Mucosa of stomach (tissue), 1 donor: ENCODE measurements around the gene S100A11.
"Not testable (repeated sequence)": the region's sequence is repeated elsewhere in the genome, so short reads cannot be mapped to it uniquely, and the experiment has no call there.

Experiments used
- H3K27me3 ChIP-seq: one replicate; pipeline ENCODE4 v1.7.0; 2013; ENCODE audit warnings: mild to moderate bottlenecking, low read length; ENCODE audit not compliant: control insufficient read depth, insufficient read depth
- H3K36me3 ChIP-seq: one replicate; pipeline ENCODE4 v1.7.0; 2013; ENCODE audit warnings: low read length; ENCODE audit not compliant: control insufficient read depth, insufficient read depth
- H3K4me1 ChIP-seq: one replicate; pipeline ENCODE4 v1.7.0; 2013; ENCODE audit warnings: mild to moderate bottlenecking, low read length; ENCODE audit not compliant: control insufficient read depth, insufficient read depth
- H3K4me3 ChIP-seq: one replicate; pipeline ENCODE4 v1.7.0; 2013; ENCODE audit warnings: low read length
- H3K9ac ChIP-seq: one replicate; pipeline ENCODE4 v1.7.0; 2013; ENCODE audit warnings: mild to moderate bottlenecking, low read length, moderate library complexity
- H3K9me3 ChIP-seq: one replicate; pipeline ENCODE4 v1.7.0; 2013; ENCODE audit warnings: mild to moderate bottlenecking, low read length, moderate library complexity; ENCODE audit not compliant: control insufficient read depth
- donor health status: Pancreatic carcinoma.

The S100A11 gene

GRCh38 chr1:152036267-152037216 is at the start of gene S100A11:
Gene S100A11 (minus strand): TSS chr1:152037004. CDS start chr1:152036915, 89 bp downstream.
- peaks cover 48% of the 10 kb centered on the region for H3K4me1 ChIP-seq
- no peaks in the 10 kb centered on the region for H3K27me3 ChIP-seq
- no peaks in the 10 kb centered on the region for H3K9me3 ChIP-seq
- H3K36me3 ChIP-seq: peaks cover 13% of the 10 kb centered on the region
- H3K4me3 ChIP-seq: peak within 1 kb of the TSS; percentile 64
- peak within 1 kb of the TSS; percentile 97 for H3K9ac ChIP-seq

DNA sequence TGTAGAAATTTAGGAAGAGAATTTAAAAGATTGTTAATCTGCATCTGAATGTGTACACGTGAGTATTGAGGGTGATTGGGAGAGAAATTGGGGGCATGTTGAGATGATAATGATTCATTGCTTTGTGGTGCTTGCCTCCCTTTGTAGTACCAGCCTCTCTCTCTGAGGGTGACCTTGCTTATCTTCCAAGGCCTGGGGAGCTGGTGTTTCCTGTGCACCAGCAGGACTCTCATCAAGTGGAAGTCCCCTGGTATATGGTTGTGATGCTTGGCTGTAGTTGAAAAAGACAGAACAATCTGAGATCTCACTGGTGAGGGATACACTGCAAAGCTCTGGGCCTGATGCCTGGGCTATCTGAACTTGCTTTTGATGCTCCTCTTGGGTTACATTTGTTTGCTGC is 48.0 kb upstream of the S100A11 start:
- Histone ChIP-seq H3K36me3 (no peaks in the 10 kb centered on the region), H3K27me3 (peaks cover 7% of the 10 kb centered on the region), H3K4me3 (no peak overlapping the region), H3K9me3 (no peaks in the 10 kb centered on the region), H3K9ac (no peak overlapping the region), H3K4me1 (no peaks in the 10 kb centered on the region)

DNA sequence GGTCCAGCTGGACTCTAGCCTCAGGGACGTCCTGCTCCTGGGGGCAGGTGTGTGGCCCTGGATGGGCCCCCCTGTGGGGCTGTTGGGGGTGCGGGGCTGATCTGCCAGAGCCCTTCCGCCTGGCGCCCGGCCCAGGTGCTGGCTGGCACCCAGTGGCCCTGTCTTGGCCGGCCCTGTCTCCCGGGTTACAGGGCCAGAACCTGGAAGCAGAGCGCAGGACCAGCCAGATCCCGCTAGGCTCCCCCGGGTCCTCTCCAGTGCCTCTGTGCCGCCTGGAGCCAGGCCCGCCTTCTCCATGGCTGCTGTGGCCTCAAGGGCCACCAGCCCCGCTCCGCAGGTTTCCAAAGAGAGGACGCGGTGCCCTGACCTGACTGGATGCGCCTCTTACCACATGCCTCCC is 44.2 kb upstream of the S100A11 start:
- H3K4me1 ChIP-seq, H3K9me3 ChIP-seq, H3K9ac ChIP-seq, H3K27me3 ChIP-seq, H3K36me3 ChIP-seq, H3K4me3 ChIP-seq: not testable (repeated sequence)

DNA sequence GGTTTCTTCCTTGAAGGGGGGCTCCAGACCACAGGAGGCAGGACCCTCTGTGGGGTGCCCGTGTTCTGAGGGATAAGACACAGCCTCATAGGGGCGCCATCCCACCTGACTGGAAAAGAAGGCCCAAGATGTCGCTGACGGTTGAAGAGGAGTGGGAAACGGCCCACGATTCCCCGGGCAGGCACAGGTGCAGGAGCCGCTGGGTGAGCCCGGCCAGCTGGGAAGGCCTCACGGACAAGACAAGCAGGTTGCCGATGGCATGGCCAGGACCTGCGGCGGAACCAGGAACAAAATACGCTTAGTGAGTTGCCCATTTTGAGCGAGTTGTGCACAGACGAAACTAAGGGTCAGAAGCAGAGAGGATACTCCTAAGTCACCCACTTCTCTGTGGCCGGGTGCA is 43.7 kb upstream of the S100A11 start:
- H3K27me3 ChIP-seq, H3K4me3 ChIP-seq, H3K9me3 ChIP-seq, H3K4me1 ChIP-seq, H3K9ac ChIP-seq, H3K36me3 ChIP-seq: not testable (repeated sequence)

DNA sequence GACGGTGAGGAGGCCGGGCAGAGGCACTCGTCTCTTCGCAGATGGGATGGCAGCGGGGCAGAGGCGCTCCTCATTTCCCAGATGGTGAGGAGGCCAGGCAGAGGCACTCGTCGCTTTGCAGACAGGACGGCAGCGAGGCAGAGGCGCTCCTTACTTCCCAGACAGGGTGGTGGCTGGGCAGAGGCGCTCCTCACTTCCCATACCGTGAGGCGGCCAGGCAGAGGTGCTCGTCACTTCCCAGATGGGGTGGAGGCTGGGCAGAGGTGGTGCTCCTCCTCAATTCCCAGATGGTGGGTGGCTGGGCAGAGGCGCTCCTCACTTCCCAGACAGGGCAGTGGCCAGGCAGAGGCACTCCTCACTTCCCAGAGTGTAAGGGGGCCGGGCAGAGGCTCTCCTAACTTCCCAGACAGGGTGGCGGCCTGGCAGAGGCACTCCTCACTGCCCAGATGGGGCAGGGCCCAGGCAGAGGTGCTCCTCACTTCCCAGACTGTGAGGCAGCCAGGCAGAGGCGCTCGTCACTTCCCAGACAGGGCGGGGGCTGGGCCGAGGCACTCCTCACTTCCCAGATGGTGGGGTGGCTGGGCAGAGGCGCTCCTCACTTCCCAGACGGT is 42.1 kb upstream of the S100A11 start:
- Histone ChIP-seq H3K9ac (no peak overlapping the region), H3K9me3 (no peaks in the 10 kb centered on the region), H3K27me3 (no peaks in the 10 kb centered on the region), H3K4me1 (no peaks in the 10 kb centered on the region), H3K36me3 (no peaks in the 10 kb centered on the region), H3K4me3 (no peak overlapping the region)

- Histone ChIP-seq H3K27me3 (peaks cover 4% of the 10 kb centered on the region), H3K4me1 (peaks cover 5% of the 10 kb centered on the region), H3K9ac (no peak overlapping the region), H3K4me3 (no peak overlapping the region), H3K36me3 (no peaks in the 10 kb centered on the region), H3K9me3 (no peaks in the 10 kb centered on the region)
These were observed 35.5 kb upstream of the S100A11 start for GRCh38 chr1:152072311-152072710.

DNA sequence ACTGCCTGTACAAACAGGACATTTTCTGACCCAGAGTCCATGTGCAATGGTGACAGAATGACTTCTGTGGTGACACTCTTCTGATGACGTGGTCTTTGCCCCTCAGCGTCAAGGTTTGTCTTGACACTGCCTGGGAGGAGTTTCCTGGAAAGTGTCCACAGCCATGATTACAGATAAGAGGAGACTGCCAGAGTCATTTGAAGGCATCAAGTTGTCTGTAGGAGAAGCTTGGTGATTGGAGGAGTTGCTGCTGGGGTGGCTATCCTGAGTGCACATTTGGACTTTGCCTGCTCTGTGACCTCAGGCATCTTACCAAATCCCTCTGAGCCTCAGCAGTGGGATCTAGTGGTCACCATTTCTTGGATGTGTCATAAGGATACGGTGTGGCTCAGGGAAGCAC is 34.3 kb upstream of the S100A11 start:
- H3K36me3 ChIP-seq: no peaks in the 10 kb centered on the region
- H3K27me3 ChIP-seq: peaks cover 4% of the 10 kb centered on the region
- peaks cover 5% of the 10 kb centered on the region for H3K4me1 ChIP-seq
- H3K4me3 ChIP-seq: no peak overlapping the region
- no peak overlapping the region for H3K9ac ChIP-seq
- no peaks in the 10 kb centered on the region for H3K9me3 ChIP-seq

DNA sequence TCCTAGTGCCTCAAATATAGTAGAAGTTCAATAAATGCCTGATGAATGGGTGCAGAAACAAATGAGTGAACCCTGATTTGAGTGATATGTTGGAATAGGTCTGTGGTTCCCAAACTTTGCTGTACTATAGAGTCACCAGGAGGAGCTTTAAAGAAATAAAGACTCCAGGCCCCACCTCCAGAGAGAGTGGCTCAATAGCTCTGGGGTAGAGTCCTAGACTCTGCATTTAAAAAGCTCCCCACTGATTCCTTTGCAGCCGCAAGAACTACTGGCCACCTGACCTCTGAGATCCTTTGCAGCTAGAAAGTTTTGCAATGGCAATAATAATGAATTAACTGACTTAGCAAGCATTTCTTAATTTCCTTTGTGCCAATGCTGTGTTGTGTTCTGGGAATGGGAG is 31.1 kb upstream of the S100A11 start:
- Histone ChIP-seq H3K36me3 (no peaks in the 10 kb centered on the region), H3K27me3 (peaks cover 4% of the 10 kb centered on the region), H3K9ac (no peak overlapping the region)

DNA sequence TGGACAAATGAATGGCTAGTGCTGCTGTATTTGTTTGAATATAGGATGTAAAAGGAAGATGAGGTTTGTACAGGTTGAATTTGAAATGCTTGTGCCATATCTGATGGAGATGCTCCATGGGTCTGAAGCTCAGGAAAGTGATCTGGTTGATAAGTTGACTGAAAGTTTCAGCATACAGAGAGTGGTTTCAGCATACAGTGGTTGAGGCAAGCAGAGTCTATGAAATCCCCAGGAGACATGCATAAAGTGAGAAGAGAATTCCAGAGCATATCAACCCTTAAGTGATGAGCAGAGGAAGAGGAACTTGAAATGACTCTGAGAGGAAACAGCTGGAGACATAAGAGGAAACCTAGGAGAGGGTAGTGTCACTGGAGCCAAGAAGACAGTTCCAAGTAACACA is 30.3 kb upstream of the S100A11 start:
- Histone ChIP-seq H3K9me3 (no peaks in the 10 kb centered on the region), H3K4me3 (no peak overlapping the region), H3K9ac (no peak overlapping the region), H3K36me3 (no peaks in the 10 kb centered on the region), H3K4me1 (peaks cover 5% of the 10 kb centered on the region), H3K27me3 (peaks cover 4% of the 10 kb centered on the region)

More for the DNA sequence above, 31.1 kb upstream of the S100A11 start:
- no peak overlapping the region for H3K4me3 ChIP-seq
- peaks cover 5% of the 10 kb centered on the region for H3K4me1 ChIP-seq
- H3K9me3 ChIP-seq: no peaks in the 10 kb centered on the region

GRCh38 chr1:152061952-152062351 is 25.1 kb upstream of the S100A11 start:
- H3K4me1 ChIP-seq: no peaks in the 10 kb centered on the region
- peaks cover 6% of the 10 kb centered on the region for H3K27me3 ChIP-seq
- no peak overlapping the region for H3K9ac ChIP-seq

DNA sequence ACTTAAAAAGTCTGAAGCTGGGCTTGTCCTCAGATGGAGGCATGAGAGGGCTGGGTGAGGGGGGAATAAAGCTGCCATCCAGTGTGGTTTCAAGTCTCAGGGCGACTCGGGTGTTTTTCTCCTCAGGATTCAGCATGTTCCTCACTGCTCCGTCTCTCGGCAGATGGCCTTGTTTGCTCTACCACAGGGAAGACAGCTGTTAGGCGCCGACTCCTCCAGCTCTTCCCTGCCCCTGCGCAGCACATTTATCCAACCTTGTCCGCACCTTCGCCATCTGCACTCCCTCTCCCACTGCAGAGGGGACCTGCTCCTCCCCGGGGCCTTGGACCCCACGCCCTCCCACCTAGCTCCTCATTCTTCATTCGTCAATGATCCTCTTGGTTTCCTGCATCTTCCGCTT is 16.6 kb upstream of the S100A11 start:
- Histone ChIP-seq H3K27me3 (peaks cover 8% of the 10 kb centered on the region), H3K4me3 (no peak overlapping the region), H3K9me3 (no peaks in the 10 kb centered on the region), H3K9ac (no peak overlapping the region), H3K36me3 (no peaks in the 10 kb centered on the region), H3K4me1 (peaks cover 26% of the 10 kb centered on the region)

More at GRCh38 chr1:152061952-152062351, 25.1 kb upstream of the S100A11 start:
- H3K4me3 ChIP-seq: no peak overlapping the region
- no peaks in the 10 kb centered on the region for H3K36me3 ChIP-seq
- H3K9me3 ChIP-seq: no peaks in the 10 kb centered on the region

- H3K9ac ChIP-seq: no peak overlapping the region
- no peak overlapping the region for H3K4me3 ChIP-seq
- H3K9me3 ChIP-seq: no peaks in the 10 kb centered on the region
- H3K36me3 ChIP-seq: no peaks in the 10 kb centered on the region
- H3K27me3 ChIP-seq: peaks cover 8% of the 10 kb centered on the region
- peaks cover 33% of the 10 kb centered on the region for H3K4me1 ChIP-seq
These were observed 15.8 kb upstream of the S100A11 start for GRCh38 chr1:152052606-152053005.
